ENCODE data around the gene FOXK1. TPM values are rescaled to one million over a fixed set of nuclear protein-coding genes. Genes with fewer than 3 reads are reported as not detected.

The FOXK1 gene
- total and polyA plus RNA-seq, 7 donors = 4.2 to 26.4 (median 16.8) TPM

- ATAC-seq (no peak), DNase-seq (no peak)
- intact Hi-C loops (cut with DNase I) = no loop called here
- TF ChIP-seq, protein P1, sequence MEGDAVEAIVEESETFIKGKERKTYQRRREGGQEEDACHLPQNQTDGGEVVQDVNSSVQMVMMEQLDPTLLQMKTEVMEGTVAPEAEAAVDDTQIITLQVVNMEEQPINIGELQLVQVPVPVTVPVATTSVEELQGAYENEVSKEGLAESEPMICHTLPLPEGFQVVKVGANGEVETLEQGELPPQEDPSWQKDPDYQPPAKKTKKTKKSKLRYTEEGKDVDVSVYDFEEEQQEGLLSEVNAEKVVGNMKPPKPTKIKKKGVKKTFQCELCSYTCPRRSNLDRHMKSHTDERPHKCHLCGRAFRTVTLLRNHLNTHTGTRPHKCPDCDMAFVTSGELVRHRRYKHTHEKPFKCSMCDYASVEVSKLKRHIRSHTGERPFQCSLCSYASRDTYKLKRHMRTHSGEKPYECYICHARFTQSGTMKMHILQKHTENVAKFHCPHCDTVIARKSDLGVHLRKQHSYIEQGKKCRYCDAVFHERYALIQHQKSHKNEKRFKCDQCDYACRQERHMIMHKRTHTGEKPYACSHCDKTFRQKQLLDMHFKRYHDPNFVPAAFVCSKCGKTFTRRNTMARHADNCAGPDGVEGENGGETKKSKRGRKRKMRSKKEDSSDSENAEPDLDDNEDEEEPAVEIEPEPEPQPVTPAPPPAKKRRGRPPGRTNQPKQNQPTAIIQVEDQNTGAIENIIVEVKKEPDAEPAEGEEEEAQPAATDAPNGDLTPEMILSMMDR (IDR thresholded peaks at IDR 0.05) = no peak
- Histone ChIP-seq H3K4me1 (no peaks in the 10 kb centered on the region), H3K9me3 (no peaks in the 10 kb centered on the region), H3K27me3 (ENCODE audit: insufficient read depth in 3 of 3, low read length in 2 of 3) (no peaks in the 10 kb centered on the region), H3K36me3 (ENCODE audit: insufficient read depth in 1 of 2, low read depth in 1 of 2) (peaks cover 3 to 82% of the 10 kb centered on the region in 2 donors), H3K4me3 (no peak overlapping the region), H3K27ac (no peak overlapping the region)
- 92 to 93% (median 93%) methylated on average over 35 to 36 of the region's 36 CpGs for WGBS, 3 donors
Observed at GRCh38 chr7:4782333-4783291, 100.5 kb downstream of the FOXK1 start.

DNA sequence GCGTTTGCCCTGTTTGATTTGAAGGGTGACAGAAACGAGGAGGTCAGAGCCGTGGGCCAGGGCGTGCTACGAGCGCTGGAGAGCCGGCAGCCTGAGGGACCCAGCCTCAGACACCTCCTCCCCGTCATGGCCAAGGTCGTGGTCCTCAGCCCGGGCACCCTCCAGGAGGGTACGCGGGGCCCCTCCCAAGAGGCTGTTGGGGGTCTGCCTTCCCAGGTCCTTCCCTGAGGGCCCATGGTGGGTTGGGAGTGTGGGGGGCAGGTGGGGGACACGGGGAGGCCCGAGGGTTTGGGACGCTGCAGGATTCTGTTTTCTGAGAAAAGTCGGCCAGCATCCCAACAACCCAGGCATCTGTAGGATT is 101.2 kb downstream of the FOXK1 start:
- Histone ChIP-seq H3K4me1 (no peaks in the 10 kb centered on the region), H3K4me3 (no peak overlapping the region), H3K9me3 (no peaks in the 10 kb centered on the region), H3K27me3 (ENCODE audit: insufficient read depth in 3 of 3, low read length in 2 of 3) (no peaks in the 10 kb centered on the region), H3K36me3 (ENCODE audit: insufficient read depth in 1 of 2, low read depth in 1 of 2) (peaks cover 3 to 82% of the 10 kb centered on the region in 2 donors), H3K27ac (no peak overlapping the region)
- ATAC-seq (no peak), DNase-seq (no peak)
- TF ChIP-seq, protein P1 (IDR thresholded peaks at IDR 0.05) = no peak
- intact Hi-C loops (cut with DNase I) = no loop called here
- 88 to 93% (median 90%) methylated on average over 15 to 16 of the region's 16 CpGs for WGBS, 3 donors

GRCh38 chr7:4783762-4784351 is 101.8 kb downstream of the FOXK1 start:
- ATAC-seq (no peak), DNase-seq (no peak)
- Histone ChIP-seq H3K27ac (no peak overlapping the region), H3K4me3 (no peak overlapping the region), H3K4me1 (no peaks in the 10 kb centered on the region), H3K27me3 (ENCODE audit: insufficient read depth in 3 of 3, low read length in 2 of 3) (no peaks in the 10 kb centered on the region), H3K9me3 (no peaks in the 10 kb centered on the region), H3K36me3 (ENCODE audit: insufficient read depth in 1 of 2, low read depth in 1 of 2) (peaks cover 3 to 87% of the 10 kb centered on the region in 2 donors)
- intact Hi-C loops (cut with DNase I) = no loop called here
- TF ChIP-seq, protein P1 (IDR thresholded peaks at IDR 0.05) = no peak
- WGBS, 3 donors = 90 to 93% (median 92%) methylated on average over 40 of the region's 40 CpGs

- no peaks in the 10 kb centered on the region for H3K27me3 ChIP-seq (ENCODE audit: insufficient read depth in 3 of 3, low read length in 2 of 3)
- intact Hi-C loops (cut with DNase I) = no loop called here
- TF ChIP-seq, protein P1 (IDR thresholded peaks at IDR 0.05) = no peak
- H3K36me3 ChIP-seq (ENCODE audit: insufficient read depth in 1 of 2, low read depth in 1 of 2) = peaks cover 5 to 95% of the 10 kb centered on the region in 2 donors
- no peaks in the 10 kb centered on the region for H3K4me1 ChIP-seq
- no peak for ATAC-seq
- no peak for DNase-seq
- no peak overlapping the region for H3K27ac ChIP-seq
- no peak overlapping the region for H3K4me3 ChIP-seq
- no peaks in the 10 kb centered on the region for H3K9me3 ChIP-seq
- WGBS, 3 donors = 84 to 91% (median 91%) methylated on average over 19 of the region's 19 CpGs
Observed at GRCh38 chr7:4784799-4785198, 102.7 kb downstream of the FOXK1 start.
